ENCODE results near the gene USP53. TPM values are rescaled to one million over a fixed set of nuclear protein-coding genes. Genes with fewer than 3 reads are reported as not detected.
A peak's percentile ranks its signal among the peaks of the same experiment; 100 is the strongest.

USP53 gene
- total and polyA plus RNA-seq, 9 of the 15 experiments (the other 6 are each of a cell fraction or from before 2014, with no cell fraction given), result 2.9 to 9.6 (median 8.3) TPM

DNA sequence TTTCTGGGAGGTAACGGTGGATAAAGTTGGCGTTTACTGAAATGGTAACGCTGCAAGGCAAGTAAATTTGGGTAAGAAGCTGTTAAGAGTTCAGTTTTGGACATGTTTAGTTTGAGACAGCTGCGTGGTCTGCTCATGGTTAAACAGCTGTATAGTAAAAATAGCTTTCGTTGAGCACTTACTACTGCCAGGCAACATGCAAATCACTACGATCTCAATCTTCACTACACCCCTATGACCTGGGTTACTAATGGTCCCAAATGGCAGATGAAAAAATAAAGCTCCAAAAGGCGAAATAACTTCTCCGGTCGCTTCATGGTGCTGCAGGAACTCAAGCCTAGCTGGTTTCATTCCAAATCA is 87.2 kb downstream of the USP53 start:
- H4K20me1 ChIP-seq (replicated peaks; ENCODE audit: control insufficient read depth, insufficient read depth, low read length), result no peaks in the 10 kb centered on the region
- under 1% methylated on average over 9 of the region's 9 CpGs for WGBS (ENCODE audit: insufficient coverage, low coverage, missing lambda C conversion rate)
- peak; percentile 48 for ATAC-seq
- H3K4me1 ChIP-seq (replicated peaks in 1 of 2; ENCODE audit: control insufficient read depth in 2 of 2, insufficient read depth in 2 of 2, low read length in 2 of 2), result peaks cover 5 to 11% of the 10 kb centered on the region in 2 experiments; a peak in 3 of 5 replicates
- peaks cover 26% of the 10 kb centered on the region for H3K79me2 ChIP-seq (ENCODE audit: control insufficient read depth, insufficient read depth, low read length)
- no peak for DNase-seq (ENCODE audit: extremely low read depth in 1 of 4, low spot score in 3 of 4)
- POLR2A ChIA-PET, result interaction anchor here (0.6 to 2.0 kb wide), 3 partner anchors 87 to 614 kb away, joined by 3 to 13 read pairs (median 4); partner anchors contain the start of genes METTL14 and USP53
- no peak for FAIRE-seq
- peak overlapping the region; percentile 78 to 93 for H3K9ac ChIP-seq (ENCODE audit: insufficient read depth in 1 of 2, low read depth in 2 of 2, low read length in 2 of 2)
- intact Hi-C loops (cut with micrococcal nuclease), result loop anchor here (10.0 kb wide), 1 partner anchor 405 kb away; no protein-coding TSS in a partner anchor
- H3K4me2 ChIP-seq (ENCODE audit: insufficient read depth, low read length), result peak overlapping the region; percentile 87
- CTCF ChIA-PET (ENCODE audit: low intra/inter-chr PET ratio), result interaction anchor here (0.6 kb wide), 1 partner anchor 329 kb away, joined by 3 read pairs; no protein-coding TSS in a partner anchor
- no peaks in the 10 kb centered on the region for H3K9me1 ChIP-seq (ENCODE audit: control insufficient read depth, insufficient read depth, low read length)
- H2AFZ ChIP-seq (ENCODE audit: low read depth, low read length), result peak overlapping the region; percentile 100
- H3K9me3 ChIP-seq (replicated peaks; ENCODE audit: control insufficient read depth, insufficient read depth, low read depth, low read length), result no peaks in the 10 kb centered on the region
- no peaks in the 10 kb centered on the region for H3K27me3 ChIP-seq (ENCODE audit: control insufficient read depth in 2 of 2, insufficient read depth in 2 of 2, low read length in 2 of 2)
- TF ChIP-seq BRCA1 (IDR thresholded peaks at IDR 0.05) (no peak), BRCA1 (CRISPR knock-in tag; IDR thresholded peaks at IDR 0.05) (no peak), HMBOX1 (IDR thresholded peaks at IDR 0.05) (0 out of 2 replicates have a peak, but pooled peaks have one; percentile 16), E2F8 (IDR thresholded peaks at IDR 0.05; ENCODE audit: low read depth, partially characterized antibody) (no peak), E2F4 (CRISPR knock-in tag; IDR thresholded peaks at IDR 0.05; ENCODE audit: low read depth) (no peak), DACH1 (IDR thresholded peaks at IDR 0.05; ENCODE audit: partially characterized antibody) (peak; percentile 2)
- TF ChIP-seq, protein P1, sequence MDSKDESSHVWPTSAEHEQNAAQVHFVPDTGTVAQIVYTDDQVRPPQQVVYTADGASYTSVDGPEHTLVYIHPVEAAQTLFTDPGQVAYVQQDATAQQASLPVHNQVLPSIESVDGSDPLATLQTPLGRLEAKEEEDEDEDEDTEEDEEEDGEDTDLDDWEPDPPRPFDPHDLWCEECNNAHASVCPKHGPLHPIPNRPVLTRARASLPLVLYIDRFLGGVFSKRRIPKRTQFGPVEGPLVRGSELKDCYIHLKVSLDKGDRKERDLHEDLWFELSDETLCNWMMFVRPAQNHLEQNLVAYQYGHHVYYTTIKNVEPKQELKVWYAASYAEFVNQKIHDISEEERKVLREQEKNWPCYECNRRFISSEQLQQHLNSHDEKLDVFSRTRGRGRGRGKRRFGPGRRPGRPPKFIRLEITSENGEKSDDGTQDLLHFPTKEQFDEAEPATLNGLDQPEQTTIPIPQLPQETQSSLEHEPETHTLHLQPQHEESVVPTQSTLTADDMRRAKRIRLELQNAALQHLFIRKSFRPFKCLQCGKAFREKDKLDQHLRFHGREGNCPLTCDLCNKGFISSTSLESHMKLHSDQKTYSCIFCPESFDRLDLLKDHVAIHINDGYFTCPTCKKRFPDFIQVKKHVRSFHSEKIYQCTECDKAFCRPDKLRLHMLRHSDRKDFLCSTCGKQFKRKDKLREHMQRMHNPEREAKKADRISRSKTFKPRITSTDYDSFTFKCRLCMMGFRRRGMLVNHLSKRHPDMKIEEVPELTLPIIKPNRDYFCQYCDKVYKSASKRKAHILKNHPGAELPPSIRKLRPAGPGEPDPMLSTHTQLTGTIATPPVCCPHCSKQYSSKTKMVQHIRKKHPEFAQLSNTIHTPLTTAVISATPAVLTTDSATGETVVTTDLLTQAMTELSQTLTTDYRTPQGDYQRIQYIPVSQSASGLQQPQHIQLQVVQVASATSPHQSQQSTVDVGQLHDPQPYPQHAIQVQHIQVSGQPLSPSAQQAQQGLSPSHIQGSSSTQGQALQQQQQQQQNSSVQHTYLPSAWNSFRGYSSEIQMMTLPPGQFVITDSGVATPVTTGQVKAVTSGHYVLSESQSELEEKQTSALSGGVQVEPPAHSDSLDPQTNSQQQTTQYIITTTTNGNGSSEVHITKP (IDR thresholded peaks at IDR 0.05; ENCODE audit: partially characterized antibody), result peak; percentile 0
- H3K4me3 ChIP-seq, result peak overlapping the region; percentile 58
- in situ Hi-C loops (cut with MboI), result loop anchor here (10.0 kb wide), 1 partner anchor 255 kb away; no protein-coding TSS in a partner anchor
- H3K36me3 ChIP-seq (ENCODE audit: control insufficient read depth, insufficient read depth, low read length), result peaks cover 23% of the 10 kb centered on the region; the same call in 2 of the 3 replicates
- peak overlapping the region; percentile 80 for H3K27ac ChIP-seq (ENCODE audit: extremely low read depth, low read depth, low read length)
- BruUV-seq (replicated peaks), result TSS peak; percentile 68
